GM18526 (cell line): ENCODE results near the gene CDKN2B-AS1.

Experiments used
- POLR2A ChIP-seq: IDR thresholded peaks from 3 replicates; pipeline ENCODE4 v1.6.1; 2011; ENCODE audit not compliant: insufficient read length; ENCODE audit errors: extremely low read depth

Gene CDKN2B-AS1

DNA sequence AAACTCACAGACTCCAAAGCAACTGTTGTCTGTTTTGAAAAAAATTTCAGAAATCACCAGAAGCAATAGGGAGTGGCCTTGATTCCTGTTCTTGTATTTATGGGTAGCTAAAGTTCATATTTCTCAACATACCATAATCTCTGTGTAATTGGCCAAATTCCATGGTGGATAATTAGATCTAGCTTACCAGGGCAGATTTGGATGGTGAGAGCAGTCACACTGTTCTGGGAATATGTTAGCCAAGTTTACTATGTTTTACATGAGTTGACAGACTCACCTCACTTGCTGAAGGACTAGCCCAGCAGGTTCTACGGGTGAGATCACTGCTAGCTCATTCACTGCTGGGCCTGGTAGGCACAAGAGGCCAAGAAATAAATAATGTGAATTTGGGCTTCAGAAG, 47.2 kb downstream of the CDKN2B-AS1 start:
- TF ChIP-seq POLR2A, result no peak

DNA sequence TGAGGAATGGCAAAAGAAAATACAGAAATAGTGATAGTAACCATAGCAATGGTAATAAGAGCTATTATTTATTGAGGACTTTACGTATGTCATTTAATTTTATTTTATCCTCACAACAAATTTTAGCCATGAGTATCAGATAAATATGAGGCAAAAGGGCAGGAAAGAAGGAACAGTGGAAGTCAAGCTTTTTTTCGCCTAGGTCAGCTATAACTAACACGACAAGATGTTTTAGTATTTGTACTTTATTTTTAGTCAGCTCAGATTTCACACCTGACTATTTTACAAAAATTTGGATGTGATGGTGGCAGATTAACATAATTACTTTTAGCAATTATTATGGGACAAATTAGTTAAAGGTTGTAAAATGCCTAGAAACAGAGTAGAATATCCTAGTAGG, 49.3 kb downstream of the CDKN2B-AS1 start:
- no peak for TF ChIP-seq POLR2A

DNA sequence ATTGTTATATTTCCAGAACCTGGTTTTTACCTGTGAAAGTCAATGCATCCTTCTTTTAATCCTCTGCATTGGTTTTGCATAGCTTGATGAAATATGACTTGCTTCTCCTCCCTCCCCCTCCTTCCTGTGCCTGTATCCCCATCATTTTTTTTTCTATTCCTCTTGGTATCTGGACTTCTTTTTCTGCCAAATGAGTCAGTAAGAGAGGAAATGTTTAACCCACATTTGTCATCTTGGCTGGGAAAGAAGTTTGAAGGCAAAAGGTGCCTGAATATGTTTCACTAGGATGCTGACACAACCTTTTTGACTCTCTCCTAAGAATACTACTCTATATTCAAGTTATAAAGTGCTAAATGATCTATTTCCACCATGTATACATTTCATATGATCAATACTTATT, 50.0 kb downstream of the CDKN2B-AS1 start:
- no peak for TF ChIP-seq POLR2A

DNA sequence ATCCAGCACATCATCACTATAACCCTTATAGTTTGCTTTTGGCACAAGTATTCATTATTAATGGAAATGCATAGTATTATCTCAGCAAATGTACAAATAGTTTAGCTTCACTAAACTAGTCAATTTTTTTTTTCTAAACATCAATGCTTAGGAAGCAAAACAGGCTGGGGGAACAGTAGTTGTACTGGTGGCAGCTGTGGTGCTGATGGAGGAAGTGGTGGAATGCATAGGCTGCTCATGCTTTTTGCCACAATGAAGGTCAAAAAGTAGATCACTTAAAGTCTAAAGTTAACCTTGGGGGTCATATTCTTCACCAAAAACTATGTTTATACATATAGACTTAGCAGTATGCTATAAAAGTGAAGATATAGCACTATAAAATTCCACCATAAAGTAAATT, 50.8 kb downstream of the CDKN2B-AS1 start:
- TF ChIP-seq POLR2A, result no peak

DNA sequence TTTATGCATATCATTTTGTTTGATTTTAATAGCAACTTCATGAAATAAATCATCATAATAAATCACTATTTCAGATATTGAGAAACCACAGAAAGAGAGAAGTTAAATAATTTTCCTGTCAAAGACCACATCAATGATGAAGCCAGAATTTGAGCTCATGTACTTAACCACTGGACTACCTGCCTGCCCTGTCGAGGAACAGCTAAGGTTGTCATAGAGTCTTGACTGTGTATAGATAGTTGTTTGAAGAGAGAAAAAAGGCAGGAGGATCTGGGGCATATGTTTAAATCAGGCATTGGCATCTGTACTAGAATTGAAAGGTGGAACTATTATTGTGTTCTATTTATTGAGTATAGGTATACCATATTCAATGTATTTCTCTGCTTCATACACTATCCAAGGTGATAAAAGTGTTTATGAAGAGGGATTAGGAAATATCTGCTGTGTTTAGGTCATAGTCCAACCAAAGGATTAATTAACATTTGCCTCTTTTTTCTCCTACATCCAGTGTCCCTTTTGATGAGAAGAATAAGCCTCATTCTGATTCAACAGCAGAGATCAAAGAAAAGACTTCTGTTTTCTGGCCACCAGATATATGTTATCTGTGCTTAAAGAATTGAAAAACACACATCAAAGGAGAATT, 51.8 kb downstream of the CDKN2B-AS1 start:
- no peak for TF ChIP-seq POLR2A

DNA sequence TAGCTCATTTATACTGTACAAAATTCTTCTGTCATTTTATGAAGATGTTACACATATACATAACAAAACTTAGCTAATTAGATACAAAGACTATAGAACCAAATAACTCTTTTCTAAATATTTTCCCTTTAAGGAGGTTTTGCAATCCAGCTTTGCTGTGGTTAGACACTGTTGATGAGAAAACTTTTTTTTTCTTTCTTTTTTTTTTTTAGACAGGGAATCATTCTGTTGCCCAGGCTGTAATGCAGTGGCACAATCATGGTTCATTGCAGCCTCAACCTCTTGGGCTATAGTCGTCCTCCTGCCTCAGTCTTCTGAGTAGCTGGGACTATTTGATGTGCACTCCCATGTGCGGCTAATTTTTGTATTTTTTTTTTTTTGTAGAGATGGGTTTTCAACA, 53.0 kb downstream of the CDKN2B-AS1 start:
- no peak for TF ChIP-seq POLR2A

DNA sequence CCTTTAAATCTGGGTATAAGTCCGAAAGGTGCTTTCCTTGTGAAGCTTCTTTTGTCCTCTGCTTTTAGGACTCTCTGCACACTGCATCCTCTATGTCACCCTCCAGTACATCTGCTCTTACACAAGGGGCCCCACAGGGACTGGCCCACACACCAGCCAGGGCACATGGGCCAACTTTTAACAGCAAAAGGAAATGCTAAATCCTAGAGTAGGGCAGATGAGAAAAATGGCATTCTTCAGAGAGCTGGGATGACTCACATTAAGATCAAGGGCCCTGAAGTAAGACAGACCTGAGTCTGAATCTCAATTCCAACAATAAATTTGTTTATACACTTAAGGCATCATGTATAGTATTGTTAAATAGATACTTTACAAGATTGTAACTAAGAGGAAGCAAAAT, 54.8 kb downstream of the CDKN2B-AS1 start:
- TF ChIP-seq POLR2A, result no peak

DNA sequence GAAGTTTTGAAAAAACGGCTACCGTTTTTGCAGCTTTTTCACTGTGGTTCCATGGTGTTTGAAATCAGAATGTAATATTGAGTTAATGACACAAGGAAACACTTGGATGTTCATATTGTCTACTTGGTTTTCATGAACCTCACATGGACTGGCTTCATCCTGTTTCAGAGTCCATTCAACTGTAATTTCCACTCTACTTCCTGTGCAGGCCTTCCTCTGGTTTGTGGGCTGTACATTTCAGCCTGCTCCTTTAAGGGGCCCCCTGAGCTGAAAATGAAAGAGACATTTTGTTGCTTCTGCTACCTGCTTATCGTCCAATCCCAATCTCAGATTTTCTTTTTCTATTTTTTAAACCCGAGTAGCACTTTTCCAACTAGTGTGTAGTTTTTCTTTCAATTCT, 56.3 kb downstream of the CDKN2B-AS1 start:
- TF ChIP-seq POLR2A, result no peak

DNA sequence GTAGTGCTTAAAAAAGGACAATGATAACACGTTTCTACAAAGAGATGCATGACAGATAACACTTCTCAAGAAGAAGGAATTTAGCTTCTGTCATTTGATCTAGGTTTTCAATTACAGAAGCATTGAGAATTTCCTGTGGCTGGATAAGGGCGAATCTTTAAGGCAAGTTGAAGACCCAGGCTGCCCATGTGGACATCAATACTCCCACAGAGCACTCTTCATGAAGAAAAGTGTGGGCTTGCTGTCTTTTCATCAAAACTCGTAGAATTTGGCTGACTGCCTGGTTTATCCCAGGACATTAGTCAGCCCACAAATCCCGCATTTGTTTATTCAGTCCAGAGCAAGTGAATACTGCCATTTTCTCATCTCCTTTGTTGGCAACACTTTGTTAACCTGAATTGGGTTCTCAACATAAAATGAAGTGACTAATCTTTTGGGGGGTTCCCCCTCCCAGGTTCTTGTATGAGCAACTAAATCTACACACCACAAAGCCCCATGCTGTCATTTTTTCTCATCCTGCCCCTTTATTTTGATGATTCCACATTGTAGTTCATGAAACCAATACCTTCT, 57.9 kb downstream of the CDKN2B-AS1 start:
- TF ChIP-seq POLR2A, result no peak

DNA sequence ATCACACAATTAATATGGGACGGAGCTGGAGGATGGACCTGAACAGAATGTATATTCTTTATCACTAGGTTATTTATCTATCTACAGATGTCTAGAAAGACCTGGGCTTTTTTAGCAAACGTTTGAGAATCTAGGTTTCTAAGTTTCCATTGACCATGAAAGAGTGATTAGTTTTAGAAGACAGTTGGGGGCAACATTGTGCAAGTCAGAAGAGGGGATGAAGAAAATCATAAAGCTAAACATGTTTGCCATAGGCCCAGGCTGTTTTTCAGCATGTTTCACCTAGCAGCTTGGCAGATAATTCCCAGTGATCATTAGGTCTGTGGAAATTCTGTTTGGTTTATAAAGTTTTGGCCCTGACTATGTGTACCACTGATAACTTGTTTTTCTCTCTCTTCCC, 58.6 kb downstream of the CDKN2B-AS1 start:
- TF ChIP-seq POLR2A, result no peak

DNA sequence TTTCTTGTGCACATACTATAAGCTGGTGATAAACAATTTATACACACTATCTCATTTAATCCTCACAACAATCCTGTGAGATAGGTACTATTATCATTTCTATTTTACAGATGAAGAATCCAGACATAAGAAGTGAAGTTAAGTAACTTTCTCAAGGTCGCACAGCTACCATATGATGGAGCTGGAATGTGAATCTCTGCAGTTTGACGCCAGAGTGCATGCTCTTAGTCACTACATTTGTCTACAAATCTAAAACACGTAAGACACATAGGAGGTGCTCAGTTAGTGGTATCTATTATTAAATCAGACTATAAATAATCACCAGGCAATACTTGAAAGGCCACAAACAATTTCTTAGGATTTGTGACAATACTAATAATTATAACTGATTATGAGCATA, 59.5 kb downstream of the CDKN2B-AS1 start:
- no peak for TF ChIP-seq POLR2A

DNA sequence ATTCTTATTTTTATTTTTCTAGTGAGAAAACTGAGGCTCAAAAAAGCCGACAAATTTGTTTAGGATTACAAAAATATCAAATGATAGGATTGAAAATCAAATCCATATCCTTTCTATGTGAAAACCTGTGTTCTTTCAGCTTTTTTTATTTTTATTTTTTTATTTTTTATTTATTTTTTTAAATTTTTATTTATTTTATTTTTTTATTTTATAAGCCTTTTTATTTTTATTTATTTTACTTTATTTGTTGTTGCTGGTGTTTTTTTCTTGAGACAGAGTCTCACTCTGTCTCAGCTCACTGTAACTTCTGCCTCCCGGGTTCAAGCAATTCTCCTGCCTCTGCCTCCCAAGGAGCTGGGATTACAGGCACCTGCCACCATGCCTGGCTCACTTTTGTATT, 59.9 kb downstream of the CDKN2B-AS1 start:
- TF ChIP-seq POLR2A, result no peak

DNA sequence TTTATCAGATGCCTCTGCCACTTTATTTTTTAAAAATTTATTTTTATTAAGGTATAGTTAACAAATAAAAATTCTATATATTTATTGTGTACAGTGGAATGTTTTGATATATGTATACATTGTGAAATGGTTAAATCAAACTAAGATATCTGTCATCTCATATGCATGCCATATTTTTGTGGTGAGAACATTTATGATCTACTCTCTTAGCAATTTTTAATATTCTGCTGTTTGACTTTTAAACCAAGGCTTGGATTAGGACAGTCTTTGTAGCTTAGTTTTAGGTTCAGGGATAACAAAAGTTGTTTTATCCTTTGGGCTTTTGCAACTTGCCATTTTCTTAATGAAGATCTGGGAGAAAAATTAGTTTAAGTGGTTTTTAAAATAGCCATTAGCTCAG, 60.5 kb downstream of the CDKN2B-AS1 start:
- no peak for TF ChIP-seq POLR2A

DNA sequence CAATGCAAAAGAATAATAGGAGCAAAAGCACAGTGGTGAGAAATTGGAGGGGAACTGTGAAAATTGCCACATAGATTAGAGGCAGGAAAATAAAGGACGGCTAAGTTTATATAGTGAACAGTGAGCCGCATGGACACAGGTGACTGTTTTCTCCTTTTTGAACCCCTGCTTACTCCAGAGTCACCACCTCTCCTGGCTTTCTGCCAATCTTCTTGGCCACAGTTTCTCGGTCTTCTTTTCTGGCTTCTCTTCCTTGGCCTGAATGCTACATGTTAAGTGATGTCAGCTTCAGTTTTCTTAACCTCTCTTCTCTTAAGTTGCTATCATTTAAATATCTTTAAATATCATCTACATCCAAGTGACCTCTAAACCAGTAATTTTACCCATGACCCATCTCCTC, 61.8 kb downstream of the CDKN2B-AS1 start:
- no peak for TF ChIP-seq POLR2A

DNA sequence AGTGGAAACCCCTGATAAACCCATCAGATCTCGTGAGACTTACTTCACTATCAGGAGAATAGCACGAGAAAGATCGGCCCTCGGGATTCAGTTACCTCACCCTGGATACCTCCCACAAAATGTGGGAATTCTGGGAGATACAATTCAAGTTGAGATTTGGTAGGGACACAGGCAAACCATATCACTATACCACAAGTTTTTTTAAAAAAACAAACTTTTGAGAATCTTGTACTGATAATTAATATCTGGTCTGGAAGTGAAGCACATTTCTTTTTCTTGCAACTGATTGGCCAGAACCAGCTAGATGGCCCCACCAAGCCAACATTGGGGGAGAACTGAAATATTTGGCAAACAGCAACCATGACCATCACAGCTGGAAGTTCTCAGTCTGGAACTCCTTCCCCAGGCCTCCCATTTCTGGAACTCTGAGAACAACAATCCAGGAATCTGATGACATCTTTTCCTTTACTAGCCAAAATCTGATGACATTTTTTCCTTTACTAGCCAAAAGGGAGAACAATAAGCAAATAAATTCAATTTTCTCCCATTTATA, 66.3 kb downstream of the CDKN2B-AS1 start:
- no peak for TF ChIP-seq POLR2A

DNA sequence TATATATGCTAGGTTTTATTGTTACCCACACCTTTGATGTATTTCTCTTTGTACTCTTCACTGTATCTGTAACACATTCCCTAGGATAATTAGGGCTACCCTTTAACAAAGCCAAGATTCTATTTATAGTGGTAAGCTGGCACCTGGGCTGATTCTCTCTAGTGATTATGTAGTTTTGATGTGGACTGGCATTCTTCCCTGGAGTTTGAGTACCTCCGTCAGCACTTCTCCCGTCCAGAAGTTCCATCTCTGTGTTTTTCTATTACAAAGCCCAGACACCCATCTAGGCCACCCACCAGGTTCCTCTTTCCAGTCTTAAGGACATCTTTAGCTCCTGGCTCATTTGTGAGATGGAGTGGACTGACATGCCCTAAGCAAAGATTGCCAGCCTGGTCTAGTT, 70.4 kb downstream of the CDKN2B-AS1 start:
- TF ChIP-seq POLR2A, result no peak
